WTC11 (cell line): Measurements from ENCODE around the gene AQP4. TPM values are rescaled to one million over a fixed set of nuclear protein-coding genes. Genes with fewer than 3 reads are reported as not detected.

ENCODE experiments used
- ATAC-seq: fragments of 200-7000 bp; cut with Tn5 transposase; 2 replicates; pipeline ENCODE4 v1.10.0; 2021; ENCODE audit warnings: mild to moderate bottlenecking, moderate library complexity
- CTCF ChIA-PET: fragments of 300-600 bp; sonication (Branson Sonifier 250); formaldehyde crosslinking; loops from one replicate; lab custom pipeline; 2021; ENCODE audit warnings: antibody characterized with exemption; lab: Charles Lee
- POLR2A ChIA-PET: fragments of 350-600 bp; sonication (Branson Sonifier 250); formaldehyde crosslinking; loops from one replicate; lab custom pipeline; 2021; ENCODE audit warnings: antibody characterized with exemption; lab: Charles Lee
- DNase-seq: peaks from one replicate; pipeline ENCODE4 v3.0.0; 2021; ENCODE audit warnings: low spot score
- H3K27ac Mint-ChIP-seq: 2 replicates; pipeline ENCODE4 v1.8.0; 2021; ENCODE audit warnings: mixed read lengths
- H3K27me3 Mint-ChIP-seq: 2 replicates; pipeline ENCODE4 v1.8.0; 2021; ENCODE audit warnings: low read depth, mild to moderate bottlenecking, moderate library complexity, mixed read lengths
- H3K36me3 Mint-ChIP-seq: 2 replicates; pipeline ENCODE4 v1.8.0; 2021; ENCODE audit warnings: mixed read lengths
- H3K4me1 Mint-ChIP-seq: 2 replicates; pipeline ENCODE4 v1.8.0; 2022; ENCODE audit warnings: mixed read lengths
- H3K4me3 Mint-ChIP-seq: 2 replicates; pipeline ENCODE4 v1.8.0; 2021; ENCODE audit warnings: mild to moderate bottlenecking, moderate library complexity, mixed read lengths
- H3K9me3 Mint-ChIP-seq: 2 replicates; pipeline ENCODE4 v1.8.0; 2021; ENCODE audit warnings: mixed read lengths
- ATF2 ChIP-seq: sonication (generic); formaldehyde crosslinking; IDR thresholded peaks from 2 replicates; pipeline ENCODE4 v1.8.1; 2022; ENCODE audit warnings: low read depth, missing genetic modification reagents, borderline replicate concordance
- CBFB ChIP-seq: sonication (generic); formaldehyde crosslinking; IDR thresholded peaks from 2 replicates; pipeline ENCODE4 v1.8.1; 2022; ENCODE audit warnings: mild to moderate bottlenecking, low read depth, missing genetic modification reagents
- CREM ChIP-seq: sonication (generic); formaldehyde crosslinking; IDR thresholded peaks from 2 replicates; pipeline ENCODE4 v1.8.1; 2022; ENCODE audit warnings: mild to moderate bottlenecking, missing genetic modification reagents, moderate library complexity
- E2F5 ChIP-seq: sonication (generic); formaldehyde crosslinking; IDR thresholded peaks from 2 replicates; pipeline ENCODE4 v1.8.1; 2022; ENCODE audit warnings: mild to moderate bottlenecking, moderate library complexity, missing genetic modification reagents
- ELF4 ChIP-seq: sonication (generic); formaldehyde crosslinking; IDR thresholded peaks from 2 replicates; pipeline ENCODE4 v1.8.1; 2022; ENCODE audit warnings: low read depth, mild to moderate bottlenecking, moderate library complexity, missing genetic modification reagents
- ERG ChIP-seq: fragments of 250-450 bp; sonication (Bioruptor Pico); IDR thresholded peaks from 2 replicates; pipeline ENCODE4 v1.8.0; 2021; ENCODE audit warnings: mild to moderate bottlenecking
- ESRRA ChIP-seq: sonication (generic); formaldehyde crosslinking; IDR thresholded peaks from 2 replicates; pipeline ENCODE4 v1.8.1; 2022; ENCODE audit warnings: mild to moderate bottlenecking, missing genetic modification reagents, borderline replicate concordance
- FOXK1 ChIP-seq: sonication (generic); formaldehyde crosslinking; IDR thresholded peaks from 2 replicates; pipeline ENCODE4 v1.8.0; 2022; ENCODE audit warnings: mild to moderate bottlenecking, moderate library complexity, missing genetic modification reagents
- GABPB1 ChIP-seq: sonication (generic); formaldehyde crosslinking; IDR thresholded peaks from 2 replicates; pipeline ENCODE4 v1.8.1; 2023; ENCODE audit warnings: mild to moderate bottlenecking, missing genetic modification reagents
- HMGA2 ChIP-seq: fragments of 250-450 bp; sonication (Bioruptor Pico); IDR thresholded peaks from 2 replicates; pipeline ENCODE4 v1.4.0; 2021; ENCODE audit warnings: mild to moderate bottlenecking, moderate library complexity
- IRF2 ChIP-seq: sonication (generic); formaldehyde crosslinking; IDR thresholded peaks from 2 replicates; pipeline ENCODE4 v1.8.0; 2022; ENCODE audit warnings: low read depth, missing genetic modification reagents, borderline replicate concordance
- MAX ChIP-seq: sonication (generic); formaldehyde crosslinking; IDR thresholded peaks from 2 replicates; pipeline ENCODE4 v1.8.0; 2022; ENCODE audit warnings: mild to moderate bottlenecking, missing genetic modification reagents
- NR1H2 ChIP-seq: sonication (generic); formaldehyde crosslinking; IDR thresholded peaks from 2 replicates; pipeline ENCODE4 v1.9.0; 2021; ENCODE audit warnings: mild to moderate bottlenecking, moderate library complexity, missing genetic modification reagents
- NR2C2 ChIP-seq: sonication (generic); formaldehyde crosslinking; IDR thresholded peaks from 2 replicates; pipeline ENCODE4 v1.8.0; 2022; ENCODE audit warnings: mild to moderate bottlenecking, missing genetic modification reagents
- SP1 ChIP-seq: sonication (generic); formaldehyde crosslinking; conservative IDR thresholded peaks from 2 replicates; pipeline ENCODE4 v1.8.1; 2022; ENCODE audit warnings: missing genetic modification reagents
- USF1 ChIP-seq: sonication (generic); formaldehyde crosslinking; IDR thresholded peaks from 2 replicates; pipeline ENCODE4 v1.8.0; 2022; ENCODE audit warnings: mild to moderate bottlenecking, missing genetic modification reagents
- USF2 ChIP-seq: sonication (generic); formaldehyde crosslinking; IDR thresholded peaks from 2 replicates; pipeline ENCODE4 v1.8.1; 2023; ENCODE audit warnings: mild to moderate bottlenecking, missing genetic modification reagents, moderate library complexity
- ZNF219 ChIP-seq: sonication (generic); formaldehyde crosslinking; IDR thresholded peaks from 2 replicates; pipeline ENCODE4 v1.8.0; 2023; ENCODE audit warnings: missing genetic modification reagents, mild to moderate bottlenecking, borderline replicate concordance
- ZNF232 ChIP-seq: sonication (generic); formaldehyde crosslinking; IDR thresholded peaks from 2 replicates; pipeline ENCODE4 v1.8.0; 2022; ENCODE audit warnings: mild to moderate bottlenecking, missing genetic modification reagents
- ZNF281 ChIP-seq: sonication (generic); formaldehyde crosslinking; IDR thresholded peaks from 2 replicates; pipeline ENCODE4 v1.8.0; 2023; ENCODE audit warnings: mild to moderate bottlenecking, missing genetic modification reagents
- ZNF396 ChIP-seq: fragments of 250-450 bp; sonication (Bioruptor Pico); IDR thresholded peaks from 2 replicates; pipeline ENCODE4 v1.8.0; 2021; ENCODE audit warnings: mild to moderate bottlenecking, moderate library complexity, borderline replicate concordance
- total RNA-seq: library from RNA; stranded (reverse); gene quantifications from 3 replicates; pipeline ENCODE4 v1.2.3, GENCODE V29; 2021

The AQP4 gene
- total RNA-seq, 1 experiment from 2014 or later, result 4.5 TPM

- ATAC-seq, result no peak
- no peaks in the 10 kb centered on the region for H3K36me3 Mint-ChIP-seq
- ChIA-PET CTCF (interaction anchor here (0.9 to 2.4 kb wide), 4 partner anchors 24 to 886 kb away, joined by 3 to 6 read pairs (median 4); no protein-coding TSS in a partner anchor), POLR2A (no interaction called here)
- H3K27me3 Mint-ChIP-seq, result peaks cover 11% of the 10 kb centered on the region
- H3K9me3 Mint-ChIP-seq, result no peaks in the 10 kb centered on the region
- TF ChIP-seq SP1 (CRISPR knock-in tag) (no peak), ERG (CRISPR knock-in tag) (no peak), NR1H2 (no peak), ZNF232 (CRISPR knock-in tag) (no peak), MAX (CRISPR knock-in tag) (no peak), ZNF396 (no peak), ATF2 (no peak)
- H3K4me1 Mint-ChIP-seq, result peaks cover 33% of the 10 kb centered on the region
- DNase-seq, result no peak
- H3K4me3 Mint-ChIP-seq, result no peak overlapping the region
- no peak overlapping the region for H3K27ac Mint-ChIP-seq
Measured at GRCh38 chr18:26864658-26865057, 849 bp downstream of the AQP4 start.

- ATAC-seq, result no peak
- DNase-seq, result no peak
- Mint-ChIP-seq H3K9me3 (no peaks in the 10 kb centered on the region), H3K27me3 (peaks cover 11% of the 10 kb centered on the region), H3K4me1 (peaks cover 33% of the 10 kb centered on the region), H3K4me3 (peak overlapping the region; percentile 54), H3K36me3 (no peaks in the 10 kb centered on the region), H3K27ac (no peak overlapping the region)
- TF ChIP-seq ELF4, result no peak
- TF ChIP-seq ERG (CRISPR knock-in tag), result no peak
- no peak for TF ChIP-seq USF2 (CRISPR knock-in tag)
- no peak for TF ChIP-seq CREM (CRISPR knock-in tag)
- no peak for TF ChIP-seq CBFB
- no peak for TF ChIP-seq SP1 (CRISPR knock-in tag)
- no peak for TF ChIP-seq ESRRA
- no peak for TF ChIP-seq NR2C2 (CRISPR knock-in tag)
- TF ChIP-seq IRF2 (CRISPR knock-in tag), result no peak
- TF ChIP-seq FOXK1 (CRISPR knock-in tag), result no peak
- ChIA-PET CTCF (interaction anchor here (1.1 to 2.4 kb wide), 5 partner anchors 59 to 207 kb away, joined by 4 to 6 read pairs (median 5); no protein-coding TSS in a partner anchor), POLR2A (no interaction called here)
Measured at GRCh38 chr18:26863921-26864497, 1.5 kb downstream of the AQP4 start.

GRCh38 chr18:26863122-26863879 lies 2.2 kb downstream of the AQP4 start:
- peak; percentile 69 for DNase-seq
- Mint-ChIP-seq H3K4me1 (peaks cover 33% of the 10 kb centered on the region), H3K27me3 (peaks cover 11% of the 10 kb centered on the region), H3K9me3 (no peaks in the 10 kb centered on the region), H3K4me3 (peak overlapping the region; percentile 69), H3K36me3 (no peaks in the 10 kb centered on the region), H3K27ac (no peak overlapping the region)
- peak; percentile 87 for ATAC-seq
- CTCF ChIA-PET, result interaction anchor here (0.6 to 2.4 kb wide), 7 partner anchors 23 to 664 kb away, joined by 4 to 8 read pairs (median 4); no protein-coding TSS in a partner anchor
- POLR2A ChIA-PET, result interaction anchor here (1.0 kb wide), 1 partner anchor 35 kb away, joined by 11 read pairs; no protein-coding TSS in a partner anchor
- TF ChIP-seq FOXK1 (CRISPR knock-in tag) (peak; percentile 17; the same call in 1 of the 2 replicates), ZNF281 (CRISPR knock-in tag) (no peak), HMGA2 (CRISPR knock-in tag) (no peak), E2F5 (CRISPR knock-in tag) (peak; percentile 65; the same call in 1 of the 2 replicates), USF1 (CRISPR knock-in tag) (no peak), ZNF219 (CRISPR knock-in tag) (no peak), GABPB1 (CRISPR knock-in tag) (no peak)
